GM21367 (cell line): ENCODE results near the gene ATG16L1.

Experiments
- ATAC-seq: cut with Tn5 transposase; IDR thresholded peaks from one replicate; pipeline ENCODE4 v1.9.1; 2021; ENCODE audit not compliant: unreplicated experiment

Gene ATG16L1

DNA sequence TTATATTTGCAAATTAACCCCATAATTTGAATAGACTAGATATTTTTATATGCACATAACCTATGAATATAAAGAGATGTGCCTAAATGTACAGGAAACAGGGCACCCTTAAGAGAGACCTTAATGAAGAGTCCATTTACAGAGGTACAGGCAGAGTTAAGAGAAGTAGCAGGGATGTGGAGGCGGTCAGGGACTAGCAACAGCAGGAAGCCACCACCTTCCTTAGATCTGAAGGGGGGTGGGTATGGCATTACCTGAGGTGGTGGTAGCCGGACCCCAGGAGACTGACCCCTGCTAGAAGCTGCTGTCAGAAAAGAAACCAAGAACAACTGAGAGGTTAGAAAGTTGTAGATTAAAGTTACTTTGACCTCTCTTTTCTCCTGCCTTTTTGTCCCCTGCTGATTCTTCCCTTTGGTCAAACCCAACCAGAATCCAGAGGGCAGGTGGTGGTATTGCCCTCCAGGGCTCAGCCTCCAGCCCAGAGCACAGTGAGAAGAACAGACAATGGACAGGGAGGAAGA is 24.9 kb upstream of the ATG16L1 start:
- no peak for ATAC-seq

DNA sequence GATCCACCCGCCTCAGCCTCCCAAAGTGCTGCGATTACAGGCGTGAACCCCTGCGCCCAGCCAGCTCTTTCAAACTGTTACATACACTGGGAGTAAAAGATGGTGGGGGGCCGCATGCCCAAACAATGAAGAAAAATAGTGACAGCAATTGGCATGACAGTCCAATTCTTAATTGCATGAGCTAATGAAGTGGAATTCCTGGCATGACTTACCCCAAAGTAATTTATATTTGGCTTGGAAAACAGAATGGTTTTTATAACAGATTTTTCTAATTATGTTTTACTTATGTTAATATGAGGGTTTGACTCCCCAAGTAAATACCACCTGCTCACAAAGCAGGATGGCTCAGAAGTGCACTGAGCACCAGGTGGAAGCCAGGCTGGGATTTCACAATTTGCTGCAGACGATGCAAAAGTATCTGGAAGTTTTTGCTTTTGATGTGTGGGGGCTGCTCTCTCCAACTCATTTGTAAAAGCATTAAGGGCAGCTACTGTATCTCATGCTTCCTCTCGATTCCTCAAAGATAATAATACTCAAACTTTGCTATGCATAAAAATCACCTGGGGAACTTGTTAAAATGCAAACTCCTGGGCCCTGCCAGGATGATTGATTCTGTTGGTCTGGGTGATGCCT is 24.0 kb upstream of the ATG16L1 start:
- ATAC-seq = no peak

DNA sequence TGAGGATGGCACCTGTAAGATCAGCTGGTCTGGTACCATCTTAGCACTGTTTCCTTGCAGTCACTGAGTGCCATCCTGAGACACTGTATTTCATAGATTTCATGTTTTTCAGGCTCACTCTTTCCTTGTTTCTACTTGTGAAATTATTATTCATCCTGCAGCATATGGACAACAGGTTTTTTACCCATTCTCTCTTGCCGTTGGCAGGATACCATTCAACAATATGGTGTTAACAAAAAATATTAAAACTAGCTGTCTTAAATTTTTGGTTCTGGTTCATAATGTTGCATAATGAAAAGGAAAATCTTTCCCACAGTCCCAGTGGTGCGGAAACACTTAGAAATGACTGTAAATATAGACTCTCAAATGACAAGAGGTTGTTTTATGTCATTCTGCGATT is 23.1 kb upstream of the ATG16L1 start:
- no peak for ATAC-seq

- no peak for ATAC-seq
These were observed 17.7 kb upstream of the ATG16L1 start for GRCh38 chr2:233233618-233234230.

DNA sequence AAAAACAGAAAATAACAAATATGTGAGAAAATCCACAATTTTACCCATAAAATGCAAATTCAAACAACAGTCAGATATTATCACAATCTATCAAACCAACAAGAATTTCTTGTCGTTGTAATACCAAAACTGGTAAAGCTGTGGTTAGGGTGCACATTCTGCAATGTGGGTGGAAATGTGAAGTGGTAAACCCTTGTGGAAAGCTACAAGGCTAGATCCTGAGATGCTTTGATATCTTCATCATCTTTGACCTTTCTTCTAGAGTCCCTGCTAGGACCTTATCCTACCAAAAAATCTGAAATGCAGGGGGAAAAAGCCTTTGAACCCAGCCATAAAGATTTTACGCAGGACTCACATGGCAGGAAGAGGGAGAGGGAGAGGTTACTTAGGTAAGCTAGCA is 17.2 kb upstream of the ATG16L1 start:
- ATAC-seq = no peak

DNA sequence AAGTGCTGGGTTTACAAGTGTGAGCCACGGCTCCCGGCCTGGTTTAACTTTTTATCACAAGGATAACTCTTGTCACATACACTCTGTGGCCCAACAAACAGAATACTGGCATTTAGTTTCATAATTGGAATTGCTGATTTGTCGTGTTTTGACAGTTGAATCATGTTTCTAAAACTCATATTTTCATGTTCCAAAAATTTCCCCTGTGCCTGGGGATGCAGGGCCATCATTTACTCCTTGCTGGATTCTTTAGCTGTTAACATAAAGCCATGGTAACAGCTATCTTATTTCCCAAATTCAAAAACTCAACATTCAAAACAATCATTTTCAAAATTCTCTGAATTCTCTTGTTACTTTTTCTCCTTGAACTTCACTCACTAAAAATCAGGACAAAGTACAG is 16.5 kb upstream of the ATG16L1 start:
- ATAC-seq = no peak

GRCh38 chr2:233235977-233236376 is 15.5 kb upstream of the ATG16L1 start:
- ATAC-seq = no peak

DNA sequence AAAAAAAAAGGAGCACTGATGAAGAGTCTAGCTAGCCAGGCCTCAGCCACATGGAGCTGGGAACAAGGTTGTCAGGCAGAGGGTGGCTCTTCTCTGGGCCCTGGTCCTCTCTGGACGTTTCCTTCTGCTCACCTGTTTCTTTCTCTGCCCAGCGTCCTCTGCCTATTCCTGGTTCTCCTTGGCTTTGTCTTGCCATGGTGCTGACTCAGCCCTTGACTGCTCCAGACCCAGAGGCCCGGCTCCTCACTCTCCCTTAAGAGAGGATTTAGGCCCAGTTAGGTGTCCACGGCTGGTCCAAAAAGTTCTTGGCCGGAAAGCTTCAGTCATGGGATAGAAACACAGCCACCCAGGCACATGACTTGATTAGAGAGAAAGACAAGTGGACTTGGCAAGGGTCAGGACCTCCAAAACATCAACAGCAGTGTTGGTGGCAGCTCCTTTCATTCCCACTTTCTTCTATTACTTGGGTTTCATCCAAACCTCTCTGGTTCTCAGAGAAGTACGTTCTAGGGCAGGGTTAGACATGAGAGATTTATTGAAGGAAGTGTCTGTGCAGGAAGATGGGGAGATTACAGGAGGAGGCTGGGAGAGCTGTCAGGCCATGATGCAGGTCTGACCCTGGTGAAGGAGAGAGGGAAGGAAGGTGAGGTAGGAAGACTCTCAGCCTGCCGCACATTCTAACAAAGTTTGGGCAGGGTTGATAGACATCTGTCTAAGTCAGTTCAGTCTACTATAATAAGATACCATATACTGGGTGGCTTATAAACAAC is 14.5 kb upstream of the ATG16L1 start:
- no peak for ATAC-seq

- ATAC-seq = no peak
These were observed 10.6 kb upstream of the ATG16L1 start for GRCh38 chr2:233240897-233241296.

- no peak for ATAC-seq
These were observed 9.7 kb upstream of the ATG16L1 start for GRCh38 chr2:233241803-233242202.

DNA sequence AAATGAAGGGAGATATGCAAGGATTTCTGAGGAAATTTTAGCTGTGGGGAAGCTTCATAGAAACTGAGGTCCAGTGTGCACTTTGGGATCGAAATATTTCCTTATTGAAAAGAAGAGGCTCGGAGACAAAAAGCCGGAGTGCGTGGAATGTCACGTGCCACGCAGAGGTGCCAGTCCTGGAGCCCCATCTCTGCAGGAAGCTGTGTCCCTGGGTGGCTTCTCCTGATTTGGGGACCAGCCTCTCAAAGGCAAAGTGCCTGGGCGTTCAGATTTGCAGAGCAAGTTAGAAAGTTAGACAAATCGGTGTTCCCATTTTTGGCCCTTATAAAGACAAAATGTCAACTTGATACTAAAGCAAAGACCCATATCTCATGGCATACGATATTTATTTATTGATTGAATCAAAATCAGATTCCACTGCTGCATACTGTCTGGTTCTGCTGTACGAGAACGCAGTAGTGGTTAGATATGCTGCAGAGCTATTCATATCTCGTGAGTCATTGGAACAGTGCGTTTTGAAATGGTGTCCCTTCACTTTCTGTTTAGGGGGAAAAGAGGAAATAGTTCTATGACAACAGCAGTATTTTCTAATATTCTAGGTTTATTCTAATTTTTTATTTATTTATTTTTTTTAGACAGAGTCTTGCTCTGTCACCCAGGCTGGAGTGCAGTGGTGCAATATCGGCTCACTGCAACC is 9.1 kb upstream of the ATG16L1 start:
- no peak for ATAC-seq

- no peak for ATAC-seq
These were observed 8.1 kb upstream of the ATG16L1 start for GRCh38 chr2:233243348-233243747.

DNA sequence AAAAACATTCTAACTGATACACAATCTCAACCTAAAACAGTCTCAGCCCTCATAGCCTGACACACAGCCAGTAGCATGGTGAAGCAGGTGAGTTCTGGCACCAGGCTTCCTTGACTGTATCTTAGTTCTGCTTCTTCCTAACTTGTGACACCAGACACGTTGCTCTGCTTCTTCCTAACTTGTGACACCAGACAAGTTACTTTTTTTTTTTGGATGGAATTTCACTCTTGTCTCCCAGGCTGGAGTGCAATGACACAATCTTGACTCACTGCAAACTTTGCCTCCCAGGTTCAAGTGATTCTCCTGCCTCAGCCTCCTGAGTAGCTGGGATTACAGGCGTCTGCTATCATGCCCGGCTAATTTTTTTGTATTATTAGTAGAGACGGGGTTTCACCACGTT is 6.7 kb upstream of the ATG16L1 start:
- ATAC-seq = no peak

GRCh38 chr2:233245406-233245805 is 6.1 kb upstream of the ATG16L1 start:
- no peak for ATAC-seq

GRCh38 chr2:233247116-233247515 is 4.4 kb upstream of the ATG16L1 start:
- ATAC-seq = no peak

DNA sequence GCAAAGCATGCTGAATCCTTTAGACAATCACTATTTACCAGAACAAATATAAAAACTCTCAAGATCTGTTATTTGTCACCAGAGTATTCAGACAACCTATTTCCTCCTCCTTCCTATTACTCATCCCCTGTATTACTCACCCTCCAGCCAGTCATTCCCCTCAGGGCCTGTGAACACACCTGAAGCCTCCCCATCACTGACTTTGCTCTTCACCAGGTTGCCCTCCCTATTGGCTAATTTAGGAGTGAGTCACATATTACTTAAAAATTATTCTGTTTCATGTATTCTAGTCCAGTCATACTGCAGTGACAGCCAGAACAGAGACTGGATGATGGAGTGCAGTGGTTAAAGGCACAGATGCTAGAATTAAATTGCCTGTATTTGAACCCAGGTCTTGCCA is 3.7 kb upstream of the ATG16L1 start:
- no peak for ATAC-seq

DNA sequence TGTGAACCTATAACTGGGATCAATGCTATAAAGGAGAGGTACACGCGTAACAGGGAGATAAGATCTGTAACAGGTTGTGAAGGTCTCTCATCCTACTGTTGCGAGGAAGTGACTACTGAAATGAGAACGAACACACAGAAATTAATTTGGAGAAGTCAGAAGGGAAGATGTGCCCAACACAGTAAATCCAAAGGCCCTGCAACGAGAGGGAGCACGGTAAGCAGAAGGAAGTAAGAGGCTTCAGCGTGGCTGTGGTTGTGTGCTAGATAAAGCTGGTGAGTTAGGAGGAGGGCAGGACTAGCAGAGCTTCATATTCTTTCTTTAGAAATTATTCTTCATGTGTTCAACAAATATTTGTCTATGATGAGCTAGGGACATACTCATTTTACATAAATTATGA is 2.5 kb upstream of the ATG16L1 start:
- ATAC-seq = no peak

- ATAC-seq = no peak
These were observed 905 bp upstream of the ATG16L1 start for GRCh38 chr2:233250568-233250967.

DNA sequence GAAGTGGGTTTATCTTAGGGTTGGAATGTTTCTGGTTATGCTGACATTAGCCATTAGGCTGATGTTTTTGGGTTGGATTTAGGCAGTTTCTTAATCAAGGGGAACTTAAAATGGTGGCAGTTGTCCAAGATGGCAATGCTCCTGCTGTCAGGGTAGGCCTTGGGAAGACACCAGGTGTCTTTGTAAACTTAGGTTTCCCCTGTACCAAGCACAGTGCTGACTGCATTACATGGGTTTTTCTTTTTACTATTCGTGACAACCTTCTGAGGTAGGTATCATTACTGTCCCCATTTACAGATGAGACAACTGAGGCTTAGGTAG is 528 bp upstream of the ATG16L1 start:
- no peak for ATAC-seq

GRCh38 chr2:233252227-233252626 is 754 bp downstream of the ATG16L1 start:
- ATAC-seq = no peak

DNA sequence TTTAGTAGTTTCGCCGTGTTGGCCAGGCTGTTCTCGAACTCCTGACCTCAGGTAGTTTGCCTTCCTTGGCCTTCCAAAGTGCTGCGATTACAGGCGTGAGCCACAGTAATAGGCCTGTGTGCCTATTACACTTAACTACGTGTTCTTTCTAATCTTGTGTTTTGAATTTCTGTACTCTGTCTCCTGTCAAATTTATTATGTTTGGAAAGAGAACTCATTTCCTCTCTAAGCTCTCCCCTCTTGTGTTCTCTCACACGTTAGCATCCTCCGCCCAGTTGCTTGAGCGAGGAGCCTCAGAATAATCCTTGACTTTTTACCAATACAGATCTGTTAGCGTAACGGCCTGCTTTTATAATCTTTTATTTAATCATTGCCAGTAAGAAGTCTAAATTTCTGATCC is 3.7 kb downstream of the ATG16L1 start:
- no peak for ATAC-seq

GRCh38 chr2:233256048-233256447 is 4.6 kb downstream of the ATG16L1 start:
- ATAC-seq = no peak
